ENCODE data around the gene PDZD4. TPM values are rescaled to one million over a fixed set of nuclear protein-coding genes. Genes with fewer than 3 reads are reported as not detected.

Gene PDZD4
- total RNA-seq, 4 donors from 2014 or later, result 2.0 to 6.6 (median 4.2) TPM

DNA sequence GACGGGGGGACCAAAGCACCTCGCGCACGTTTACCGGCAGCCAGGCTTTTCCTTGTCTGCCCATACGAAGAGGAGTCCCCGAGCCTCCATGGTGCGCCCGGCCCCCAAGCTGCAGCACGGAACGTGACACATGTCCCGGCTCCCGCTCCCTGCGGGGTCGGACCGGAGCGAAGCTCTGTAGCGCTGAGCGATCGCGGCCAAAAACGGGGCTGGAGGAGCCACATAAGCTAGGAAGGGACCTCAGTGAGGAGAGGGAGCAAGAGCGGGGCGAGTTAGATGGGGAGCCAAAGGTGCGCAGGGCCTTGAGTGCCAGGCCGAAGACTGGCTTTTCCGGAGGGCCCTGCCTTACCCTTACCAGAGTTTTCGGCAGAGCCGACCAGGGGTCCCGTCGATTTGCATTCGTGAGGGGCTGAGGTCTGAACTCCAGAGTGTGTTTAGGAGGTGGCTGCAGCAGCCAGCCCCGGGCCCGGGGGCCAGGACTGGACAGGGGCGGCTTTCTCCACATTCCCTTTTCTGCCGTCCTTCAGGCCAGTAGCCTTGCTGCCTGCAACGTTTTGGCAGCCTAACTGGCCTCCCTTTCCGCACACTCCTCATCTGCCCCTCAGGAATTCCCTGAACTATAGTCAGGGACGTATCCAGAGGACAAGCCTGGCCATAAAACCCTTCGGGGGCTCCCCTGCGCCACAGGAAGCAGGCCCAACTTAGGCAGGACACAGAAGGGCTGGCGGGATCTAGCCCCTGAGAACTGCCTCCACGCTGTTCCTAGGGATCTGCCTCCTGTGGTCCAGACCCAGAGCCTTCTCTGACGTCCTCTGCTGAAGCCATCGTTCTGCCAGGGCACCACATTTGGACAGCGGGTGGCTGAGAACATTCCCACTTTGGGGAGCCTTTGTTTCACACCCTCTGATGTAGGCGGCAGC, 35.2 kb downstream of the PDZD4 start:
- peak overlapping the region; percentile 91 to 99 (median 98) for H3K27ac ChIP-seq
- H3K36me3 ChIP-seq, result no peaks in the 10 kb centered on the region
- H3K9me3 ChIP-seq, result no peaks in the 10 kb centered on the region
- H3K4me1 ChIP-seq, result peaks cover 0 to 26% (median 22%) of the 10 kb centered on the region in 4 donors
- intact Hi-C loops (cut with DNase I; ENCODE audit: low total_unique reads) (no loop called here), in situ Hi-C loops (cut with MboI; ENCODE audit: low pct_ligation_motif_present in 1 of 4, low pct_unique_long_range_greater_than_20kb in 1 of 4, low sequenced_read_pairs in 3 of 4) (loop anchor here in 1 of 4 donors (25.0 kb wide), 1 partner anchor 142 kb away; the partner anchor contains the start of genes ARHGAP4, NAA10 and RENBP)
- TF ChIP-seq EP300 (IDR thresholded peaks at IDR 0.05; ENCODE audit: low read depth) (no peak), POLR2AphosphoS5 (IDR thresholded peaks at IDR 0.05) (no peak), POLR2A (IDR thresholded peaks at IDR 0.05) (no peak)
- TF ChIP-seq, protein P1, sequence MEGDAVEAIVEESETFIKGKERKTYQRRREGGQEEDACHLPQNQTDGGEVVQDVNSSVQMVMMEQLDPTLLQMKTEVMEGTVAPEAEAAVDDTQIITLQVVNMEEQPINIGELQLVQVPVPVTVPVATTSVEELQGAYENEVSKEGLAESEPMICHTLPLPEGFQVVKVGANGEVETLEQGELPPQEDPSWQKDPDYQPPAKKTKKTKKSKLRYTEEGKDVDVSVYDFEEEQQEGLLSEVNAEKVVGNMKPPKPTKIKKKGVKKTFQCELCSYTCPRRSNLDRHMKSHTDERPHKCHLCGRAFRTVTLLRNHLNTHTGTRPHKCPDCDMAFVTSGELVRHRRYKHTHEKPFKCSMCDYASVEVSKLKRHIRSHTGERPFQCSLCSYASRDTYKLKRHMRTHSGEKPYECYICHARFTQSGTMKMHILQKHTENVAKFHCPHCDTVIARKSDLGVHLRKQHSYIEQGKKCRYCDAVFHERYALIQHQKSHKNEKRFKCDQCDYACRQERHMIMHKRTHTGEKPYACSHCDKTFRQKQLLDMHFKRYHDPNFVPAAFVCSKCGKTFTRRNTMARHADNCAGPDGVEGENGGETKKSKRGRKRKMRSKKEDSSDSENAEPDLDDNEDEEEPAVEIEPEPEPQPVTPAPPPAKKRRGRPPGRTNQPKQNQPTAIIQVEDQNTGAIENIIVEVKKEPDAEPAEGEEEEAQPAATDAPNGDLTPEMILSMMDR (IDR thresholded peaks at IDR 0.05), result no peak
- peak; percentile 19 for DNase-seq
- H3K27me3 ChIP-seq, result no peaks in the 10 kb centered on the region
- 41 to 60% methylated on average over 1 to 43 of the region's 47 CpGs for WGBS, 2 donors (ENCODE audit: low coverage in 1 of 2)
- H3K4me3 ChIP-seq, result peak overlapping the region; percentile 33 to 79 (median 56)

DNA sequence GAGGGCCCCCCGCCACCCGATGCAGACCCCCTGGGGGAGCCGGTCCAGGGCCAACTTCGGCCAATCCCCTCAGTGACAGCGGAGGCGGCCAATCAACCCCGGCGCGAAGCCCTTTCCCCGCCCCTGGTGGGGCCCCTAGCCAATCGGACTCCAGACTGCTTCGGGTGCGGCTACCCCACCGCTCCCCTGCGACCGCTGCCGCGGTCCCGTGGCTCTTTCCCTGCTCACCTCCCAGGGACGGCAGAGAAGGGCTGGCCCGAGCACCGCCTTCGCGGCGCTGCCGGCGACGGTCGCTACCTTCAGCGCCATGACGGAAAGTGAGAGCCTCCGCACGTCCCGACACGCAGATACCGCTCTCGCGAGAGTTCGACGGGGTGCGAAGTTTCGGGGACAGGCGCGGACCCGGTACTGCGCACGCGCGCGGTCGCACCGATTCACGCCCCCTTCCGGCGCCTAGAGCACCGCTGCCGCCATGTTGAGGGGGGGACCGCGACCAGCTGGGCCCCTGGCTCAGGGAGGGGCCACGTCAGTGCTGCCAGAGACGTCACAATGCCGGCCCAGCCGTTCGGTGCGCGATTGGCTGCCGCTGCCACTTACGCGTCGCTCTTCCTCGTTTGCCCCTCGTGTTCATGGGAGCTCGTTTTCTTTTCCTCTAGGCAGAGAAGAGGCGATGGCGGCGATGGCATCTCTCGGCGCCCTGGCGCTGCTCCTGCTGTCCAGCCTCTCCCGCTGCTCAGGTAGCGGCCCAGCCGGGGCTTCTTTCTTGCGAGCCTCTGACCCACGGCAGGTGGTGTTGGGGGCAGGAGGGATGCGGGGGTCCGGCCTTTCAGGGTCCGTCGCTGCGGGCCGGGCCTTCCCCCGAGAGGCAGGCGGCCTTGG, 36.1 kb downstream of the PDZD4 start, which contains the start of the genes IDH3G and SSR4:
IDH3G (minus strand) TSS at position 358 of the 879 bp plus-strand sequence; CDS start at position 309, 49 bp downstream.
SSR4 (plus strand) TSS at position 651 of the 879 bp plus-strand sequence; CDS start at position 671, 20 bp downstream.
- 54% methylated on average over 86 of the region's 92 CpGs; no CpG with 5 or more reads in 1 of the 2 donors for WGBS, 2 donors (ENCODE audit: low coverage in 1 of 2)
- intact Hi-C loops (cut with DNase I; ENCODE audit: low total_unique reads), result no loop called here

DNA sequence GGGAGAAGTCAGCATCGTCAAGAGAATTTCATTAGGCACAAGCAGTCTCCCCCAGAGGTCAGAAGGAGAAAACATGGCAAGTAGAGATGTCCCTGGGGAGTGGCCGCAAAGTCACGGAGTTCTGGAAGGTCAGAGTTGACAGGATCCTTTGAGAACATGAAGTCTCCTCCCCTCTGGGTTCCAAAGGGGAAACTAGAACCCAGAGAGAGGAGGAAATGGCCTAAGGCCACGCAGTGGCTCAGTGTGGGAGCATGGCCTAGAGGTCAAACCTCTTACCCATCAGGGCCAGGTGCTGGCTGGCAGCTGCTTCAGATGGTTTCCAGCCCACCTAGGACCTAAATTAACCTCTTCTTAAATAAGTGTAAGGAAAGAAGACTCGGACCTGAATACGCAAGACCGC, 37.1 kb downstream of the PDZD4 start:
- Histone ChIP-seq H3K4me3 (peak overlapping the region; percentile 52 to 79 (median 68)), H3K27ac (peak overlapping the region; percentile 91 to 99 (median 98)), H3K4me1 (peaks cover 0 to 26% (median 22%) of the 10 kb centered on the region in 4 donors), H3K36me3 (no peaks in the 10 kb centered on the region), H3K9me3 (no peaks in the 10 kb centered on the region), H3K27me3 (no peaks in the 10 kb centered on the region)
- intact Hi-C loops (cut with DNase I; ENCODE audit: low total_unique reads) (no loop called here), in situ Hi-C loops (cut with MboI; ENCODE audit: low pct_ligation_motif_present in 1 of 4, low pct_unique_long_range_greater_than_20kb in 1 of 4, low sequenced_read_pairs in 3 of 4) (loop anchor here in 1 of 4 donors (25.0 kb wide), 1 partner anchor 144 kb away; the partner anchor contains the start of genes ARHGAP4, NAA10 and RENBP)
- no peak for DNase-seq
- 0 to 47% methylated on average over 1 to 7 of the region's 7 CpGs for WGBS, 2 donors (ENCODE audit: low coverage in 1 of 2)
- TF ChIP-seq POLR2AphosphoS5 (IDR thresholded peaks at IDR 0.05) (no peak), POLR2A (IDR thresholded peaks at IDR 0.05) (no peak), EP300 (IDR thresholded peaks at IDR 0.05; ENCODE audit: low read depth) (no peak)
- TF ChIP-seq, protein P1 (IDR thresholded peaks at IDR 0.05), result no peak

More for the DNA sequence above, 36.1 kb downstream of the PDZD4 start, which contains the start of the genes IDH3G and SSR4:
- H3K4me1 ChIP-seq, result peaks cover 0 to 26% (median 22%) of the 10 kb centered on the region in 4 donors
- TF ChIP-seq POLR2A (IDR thresholded peaks at IDR 0.05) (peak; percentile 52), EP300 (IDR thresholded peaks at IDR 0.05; ENCODE audit: low read depth) (no peak), POLR2AphosphoS5 (IDR thresholded peaks at IDR 0.05) (peak; percentile 61 to 70 (median 65))
- TF ChIP-seq, protein P1 (IDR thresholded peaks at IDR 0.05), result peak in 1 of 5 experiments; percentile 17
- DNase-seq, result peak; percentile 93
- H3K27ac ChIP-seq, result peak within 1 kb of the TSS; percentile 91 to 99 (median 98)
- no peaks in the 10 kb centered on the region for H3K27me3 ChIP-seq
- H3K4me3 ChIP-seq, result peak within 1 kb of the TSS; percentile 52 to 79 (median 68)
- H3K36me3 ChIP-seq, result no peaks in the 10 kb centered on the region
- H3K9me3 ChIP-seq, result no peaks in the 10 kb centered on the region
- in situ Hi-C loops (cut with MboI; ENCODE audit: low pct_ligation_motif_present in 1 of 4, low pct_unique_long_range_greater_than_20kb in 1 of 4, low sequenced_read_pairs in 3 of 4), result loop anchor here in 1 of 4 donors (25.0 kb wide), 1 partner anchor 143 kb away; the partner anchor contains the start of genes ARHGAP4, NAA10 and RENBP

All from transverse colon (tissue), 4 donors.